ENCODE measurements around the gene BTNL8.
"Not testable (repeated sequence)": the region's sequence is repeated elsewhere in the genome, so short reads cannot be mapped to it uniquely, and the experiment has no call there.

The BTNL8 gene

DNA sequence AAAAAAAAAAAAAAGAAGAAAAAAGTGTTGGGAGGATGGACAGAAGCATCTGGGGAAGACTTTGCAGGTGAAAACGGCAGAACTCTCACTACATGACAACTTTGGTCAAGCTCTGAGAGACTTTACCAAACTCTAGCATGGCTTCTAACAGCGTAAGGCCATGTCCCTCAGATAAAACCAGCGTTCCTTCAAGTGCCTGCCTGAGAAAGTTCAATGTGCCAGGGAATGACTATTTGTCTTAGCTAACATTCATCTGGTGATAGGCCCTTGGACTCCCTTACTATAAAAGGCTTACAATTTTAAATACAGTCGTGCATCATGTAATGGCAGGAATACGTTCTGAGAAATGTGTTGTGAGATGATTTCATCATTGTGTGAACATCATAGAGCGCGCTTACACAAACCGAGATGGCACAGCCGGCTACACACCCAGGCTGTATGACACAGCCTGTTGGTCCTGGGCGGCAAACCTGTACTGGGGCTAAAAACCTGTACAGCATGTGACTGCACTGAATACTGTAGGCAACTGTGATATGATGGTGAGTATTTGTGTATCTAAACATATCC is 23.0 kb upstream of the BTNL8 start:
- no peak for DNase-seq

DNA sequence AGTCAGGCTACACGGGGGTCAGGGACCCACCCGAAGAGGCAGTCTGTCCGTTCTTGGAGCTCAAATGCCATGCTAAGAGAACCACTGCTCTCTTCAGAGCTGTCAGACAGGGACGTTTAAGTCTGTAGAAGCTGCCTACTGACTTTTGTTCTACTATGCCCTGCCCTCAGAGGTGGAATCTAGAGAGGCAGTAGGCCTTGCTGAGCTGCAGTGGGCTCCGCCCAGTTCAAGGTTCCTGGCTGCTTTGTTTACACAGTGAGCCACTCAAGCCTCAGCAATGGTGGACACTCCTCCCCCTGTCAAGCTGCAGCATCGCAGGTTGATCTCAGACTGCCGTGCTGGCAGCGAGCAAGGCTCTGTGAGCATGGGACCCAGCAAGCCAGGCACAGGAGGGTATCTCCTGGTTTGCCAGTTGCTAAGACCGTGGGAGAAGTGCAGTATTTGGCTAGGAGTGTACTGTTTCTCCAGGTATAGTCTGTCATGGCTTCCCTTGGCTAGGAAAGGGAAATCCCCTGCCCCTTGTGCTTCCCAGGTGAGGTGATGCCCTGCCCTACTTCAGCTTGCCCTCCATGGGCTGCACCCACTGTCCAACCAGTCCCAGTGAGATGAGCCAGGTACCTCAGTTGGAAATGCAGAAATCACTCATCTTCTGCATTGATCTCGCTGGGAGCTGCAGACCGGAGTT is 13.0 kb upstream of the BTNL8 start:
- not testable (repeated sequence) for DNase-seq

DNA sequence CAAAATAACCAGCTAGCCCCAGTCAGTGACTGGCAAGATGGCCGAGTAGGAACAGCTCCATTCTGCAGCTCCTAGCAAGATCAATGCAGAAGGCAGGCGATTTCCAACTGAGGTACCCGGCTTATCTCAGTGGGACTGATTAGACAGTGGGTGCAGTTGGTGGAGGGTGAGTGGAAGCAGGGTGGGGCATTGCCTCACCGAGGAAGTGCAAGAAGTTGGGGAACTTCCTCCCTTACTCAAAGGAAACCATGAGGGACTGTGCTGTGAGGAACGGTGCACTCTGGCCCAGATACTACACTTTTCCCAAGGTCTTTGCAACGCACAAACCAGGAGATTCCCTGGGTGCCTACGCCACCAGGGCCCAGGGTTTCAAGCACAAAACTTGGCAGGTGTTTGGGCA is 9.6 kb upstream of the BTNL8 start:
- DNase-seq, result no peak

DNA sequence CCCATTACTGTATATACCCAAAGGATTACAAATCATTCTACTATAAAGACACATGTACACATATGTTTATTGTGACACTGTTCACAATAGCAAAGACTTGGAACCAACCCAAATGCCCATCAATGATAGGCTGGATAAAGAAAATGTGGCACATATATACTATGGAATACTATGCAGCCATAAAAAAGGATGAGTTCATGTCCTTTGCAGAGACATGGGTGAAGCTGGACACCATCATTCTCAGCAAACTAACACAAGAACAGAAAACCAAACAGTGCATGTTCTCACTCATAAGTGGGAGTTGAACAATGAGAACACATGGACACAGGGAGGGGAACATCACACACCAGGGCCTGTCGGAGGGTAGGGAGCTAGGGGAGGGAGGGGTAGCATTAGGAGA is 3.6 kb upstream of the BTNL8 start:
- DNase-seq, result not testable (repeated sequence)

DNA sequence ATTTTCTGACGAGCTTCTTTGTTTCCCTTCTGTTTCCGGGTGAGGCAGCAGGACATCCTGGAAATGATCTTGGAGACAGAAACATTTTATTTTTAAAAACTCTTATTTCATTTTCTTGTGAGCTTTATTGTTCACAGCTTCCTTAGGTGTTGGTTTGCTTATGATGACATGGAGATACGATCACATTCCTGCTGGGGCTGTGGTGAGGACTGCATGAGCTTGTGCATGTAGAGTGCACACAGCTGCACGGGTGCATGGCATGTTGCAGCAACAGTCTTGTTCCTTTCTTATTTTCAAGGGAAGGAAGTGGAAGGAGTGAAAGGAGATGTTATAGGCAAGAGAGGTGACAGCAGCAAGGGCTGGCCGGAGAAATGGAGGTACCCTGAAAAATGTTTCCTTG is 1.2 kb downstream of the BTNL8 start:
- DNase-seq, result no peak

DNA sequence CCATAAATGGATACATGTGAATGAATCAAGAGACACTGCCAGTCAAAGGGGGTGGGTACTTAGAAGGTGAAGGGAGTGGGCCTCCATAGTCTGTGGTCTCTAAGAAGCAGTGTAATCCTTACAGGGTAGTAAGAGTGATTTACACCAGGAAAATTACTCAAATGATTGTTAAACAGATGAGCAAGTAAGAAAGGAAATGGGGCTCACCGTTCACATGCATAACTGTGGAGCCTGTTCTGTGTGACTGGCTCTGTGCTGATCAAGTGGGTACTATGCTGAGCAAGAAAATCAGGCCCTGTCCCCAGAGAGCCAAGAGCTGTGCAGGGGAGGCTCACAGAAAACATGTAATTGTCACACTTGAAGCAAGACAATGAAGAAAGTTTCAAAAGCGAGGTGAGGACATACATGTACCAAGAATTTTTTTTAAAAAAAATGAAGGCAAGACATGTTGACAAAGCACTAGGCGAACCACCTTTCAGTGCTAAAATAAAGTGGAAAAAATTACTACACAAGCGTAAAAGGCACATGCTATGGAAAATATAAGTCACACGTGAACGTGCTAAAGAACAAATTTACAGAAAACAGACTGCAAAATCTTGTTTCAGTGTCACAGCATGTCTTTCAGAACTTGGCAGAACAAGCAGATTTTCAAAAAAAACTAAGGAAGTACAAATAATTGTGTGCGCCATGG is 2.5 kb downstream of the BTNL8 start:
- DNase-seq, result no peak

DNA sequence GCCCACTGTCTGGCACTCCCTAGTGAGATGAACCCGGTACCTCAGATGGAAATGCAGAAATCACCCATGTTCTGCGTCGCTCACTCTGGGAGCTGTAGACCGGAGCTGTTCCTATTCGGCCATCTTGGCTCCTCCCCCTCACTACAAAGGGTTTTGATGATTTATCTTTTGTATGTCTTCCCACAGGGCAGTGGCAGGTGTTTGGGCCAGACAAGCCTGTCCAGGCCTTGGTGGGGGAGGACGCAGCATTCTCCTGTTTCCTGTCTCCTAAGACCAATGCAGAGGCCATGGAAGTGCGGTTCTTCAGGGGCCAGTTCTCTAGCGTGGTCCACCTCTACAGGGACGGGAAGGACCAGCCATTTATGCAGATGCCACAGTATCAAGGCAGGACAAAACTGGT is 9.4 kb downstream of the BTNL8 start:
- DNase-seq, result no peak

DNA sequence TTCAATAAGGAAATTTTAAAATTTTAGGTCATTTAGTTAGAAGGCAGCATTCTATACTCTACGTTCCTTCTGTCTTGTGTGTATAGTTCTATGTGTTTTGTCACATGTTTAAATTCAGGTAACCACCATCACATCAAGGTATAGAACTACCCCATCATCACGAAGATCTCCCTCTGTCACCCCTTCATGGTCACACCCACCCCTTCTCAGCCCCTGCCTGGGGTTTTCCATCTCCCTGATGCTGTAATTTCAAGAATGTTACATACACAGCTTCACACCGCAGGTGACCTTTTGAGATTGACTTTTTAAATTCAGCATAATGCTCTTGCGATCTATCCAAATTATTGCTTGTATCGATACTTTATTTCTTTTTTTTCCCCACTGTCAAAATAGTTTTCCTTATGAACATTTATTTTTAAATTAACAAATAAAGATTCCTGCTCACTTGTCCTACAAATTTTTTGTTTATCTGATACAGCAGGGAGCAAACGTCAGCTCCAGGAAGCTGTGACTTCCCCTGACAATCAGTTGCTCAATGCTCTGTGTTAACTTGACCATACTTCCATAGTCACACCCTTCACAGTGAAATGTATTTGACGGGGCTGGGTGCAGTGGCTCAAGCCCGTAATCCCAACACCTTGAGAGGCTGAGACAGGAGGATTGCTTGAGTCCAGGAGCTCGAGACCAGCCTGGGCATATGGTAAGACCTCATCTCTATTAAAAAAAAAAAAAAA is 10.2 kb downstream of the BTNL8 start:
- DNase-seq, result no peak

DNA sequence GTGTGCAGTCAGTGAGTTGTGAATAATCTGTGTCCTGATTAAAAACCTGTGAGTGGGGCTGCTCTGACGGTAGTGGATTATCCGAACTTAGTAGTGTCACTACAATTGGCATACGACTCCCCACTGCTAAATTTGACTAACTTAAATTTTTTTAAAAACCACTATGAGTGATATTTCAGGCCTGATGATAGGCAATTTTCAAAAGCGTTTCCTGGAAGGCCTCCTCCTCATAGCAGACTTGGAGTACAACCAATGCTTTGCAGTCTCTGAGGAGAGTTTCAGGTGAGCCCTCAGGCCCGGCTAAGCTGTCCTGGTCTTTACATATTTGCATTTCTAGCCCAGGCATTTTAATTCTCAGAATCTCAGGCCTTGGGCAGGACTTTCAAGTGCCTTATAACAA is 10.8 kb downstream of the BTNL8 start:
- no peak for DNase-seq

DNA sequence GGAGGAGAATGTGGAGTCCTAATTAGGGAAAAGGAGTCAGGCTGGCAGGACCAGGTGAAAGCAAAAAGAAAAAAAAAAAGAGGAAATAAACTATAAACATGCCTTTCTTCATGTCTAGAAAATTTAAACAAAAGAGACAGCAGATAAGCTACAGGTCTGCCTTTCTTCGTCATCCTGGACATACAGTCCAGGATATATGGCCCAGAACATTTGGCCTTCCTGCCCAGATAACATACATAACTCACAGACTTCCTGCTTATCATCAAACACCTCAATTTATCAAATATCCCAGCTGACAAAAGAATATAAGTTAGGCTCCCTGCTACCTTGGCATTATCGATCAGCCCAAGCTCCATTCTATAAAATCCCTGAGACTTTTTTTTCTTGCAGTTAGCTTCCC is 11.2 kb downstream of the BTNL8 start:
- DNase-seq, result no peak

DNA sequence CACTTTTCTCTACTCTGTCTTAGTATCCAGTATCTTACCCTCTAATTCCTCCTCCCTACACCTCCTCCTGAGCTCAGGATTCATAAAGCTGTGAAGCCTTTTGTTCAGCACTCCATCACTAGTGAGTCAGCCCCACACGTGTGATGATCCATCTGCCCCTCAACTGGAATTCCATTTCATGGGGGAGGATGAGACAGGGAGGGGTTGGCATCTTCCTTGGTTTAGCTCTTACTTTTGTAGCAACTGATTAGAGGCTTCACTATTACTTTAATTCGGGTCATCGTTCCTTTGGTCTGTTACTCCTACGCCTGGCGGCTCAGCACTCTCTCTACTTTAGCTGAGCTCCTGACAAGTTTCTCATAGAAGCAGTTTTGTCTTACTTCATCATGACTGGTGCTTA is 11.8 kb downstream of the BTNL8 start:
- no peak for DNase-seq

DNA sequence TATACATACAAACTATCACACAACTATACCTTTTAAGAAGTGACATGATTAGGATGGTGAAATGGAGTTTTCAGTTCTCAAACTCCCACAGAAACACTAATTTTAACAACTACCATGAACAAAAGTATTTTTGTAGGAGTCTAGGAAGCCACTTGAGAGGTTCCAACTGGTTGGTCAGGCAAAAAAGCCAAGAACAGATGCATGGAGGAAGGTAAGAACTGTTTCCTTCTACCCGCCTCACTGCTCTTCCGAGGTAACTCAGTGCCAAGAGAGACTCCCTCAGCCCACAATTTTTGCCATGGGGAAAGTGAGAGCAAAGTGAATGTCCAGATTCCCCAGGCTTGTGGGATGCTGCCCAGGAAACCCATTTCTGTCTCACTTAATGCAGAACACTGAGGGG is 15.7 kb downstream of the BTNL8 start:
- no peak for DNase-seq

DNA sequence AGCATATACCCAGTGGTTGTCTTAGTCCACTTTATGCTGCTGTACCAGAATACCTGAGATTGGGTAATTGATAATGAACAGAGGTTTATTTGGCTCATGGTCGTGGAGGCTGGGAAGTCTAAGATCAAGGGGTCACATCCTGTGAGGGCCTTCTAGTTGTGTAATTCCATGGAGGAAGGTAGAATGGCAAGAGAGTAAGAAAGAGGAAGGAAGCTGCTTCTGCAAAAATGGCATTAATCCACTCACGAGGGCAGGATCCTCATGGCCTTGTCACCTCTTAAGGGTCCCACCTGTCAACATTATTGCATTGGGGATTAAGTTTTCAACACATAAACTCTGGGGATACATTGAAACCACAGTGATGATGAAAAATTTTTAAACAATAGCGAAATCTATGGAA is 17.0 kb downstream of the BTNL8 start:
- DNase-seq, result no peak

DNA sequence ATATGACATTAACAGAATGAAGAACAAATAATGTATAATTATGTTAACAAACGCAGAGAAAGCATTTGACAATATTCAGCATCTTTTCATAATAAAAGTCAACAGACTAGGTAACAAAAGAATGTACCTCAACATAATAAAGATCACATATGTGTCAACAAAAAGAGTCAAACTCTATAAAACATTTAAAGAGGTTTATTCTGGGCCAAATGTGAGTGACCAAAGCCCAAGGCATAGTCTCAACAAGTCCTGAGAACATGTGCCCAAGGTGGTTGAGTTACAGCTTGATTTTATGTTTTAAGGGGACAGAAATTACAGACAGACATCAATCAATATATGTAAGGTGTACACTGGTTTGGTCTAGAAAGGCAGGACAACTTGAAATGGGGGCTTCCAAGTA is 19.4 kb downstream of the BTNL8 start:
- DNase-seq, result no peak

DNA sequence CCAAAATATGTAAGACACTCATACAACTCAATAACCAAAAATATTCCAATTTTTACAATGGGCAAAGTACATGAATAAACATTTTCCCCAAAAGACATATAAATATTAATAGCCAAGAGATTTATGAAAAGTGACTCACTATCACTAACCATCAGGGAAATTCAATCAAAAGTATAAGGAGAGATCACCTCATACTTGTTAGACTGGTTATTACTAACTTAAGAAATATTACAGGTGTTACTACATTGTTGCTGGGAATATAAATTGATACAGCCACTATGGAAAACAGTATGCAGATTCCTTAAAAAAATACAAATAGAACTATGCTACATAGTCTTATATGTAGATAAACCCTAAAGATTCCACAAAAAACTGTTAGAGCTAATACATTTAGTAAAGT is 21.8 kb downstream of the BTNL8 start:
- no peak for DNase-seq

DNA sequence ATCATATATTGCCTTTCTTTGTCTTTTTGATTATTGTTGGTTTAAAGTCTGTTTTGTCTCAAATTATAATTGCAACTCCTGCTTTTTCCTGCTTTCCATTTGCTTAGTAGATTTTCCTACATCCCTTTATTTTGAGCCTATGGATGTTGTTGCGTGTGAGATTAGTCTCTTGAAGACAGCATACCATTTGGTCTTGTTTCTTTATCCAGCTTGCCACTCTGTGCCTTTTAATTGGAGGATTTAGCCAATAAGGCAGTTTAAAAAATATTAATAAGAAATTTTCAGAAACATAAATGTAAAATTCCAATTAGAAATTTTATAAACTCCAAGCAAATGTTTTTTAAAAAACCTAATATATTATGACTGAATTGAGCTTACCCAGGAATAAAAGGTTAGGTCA is 24.0 kb downstream of the BTNL8 start:
- DNase-seq, result no peak

DNA sequence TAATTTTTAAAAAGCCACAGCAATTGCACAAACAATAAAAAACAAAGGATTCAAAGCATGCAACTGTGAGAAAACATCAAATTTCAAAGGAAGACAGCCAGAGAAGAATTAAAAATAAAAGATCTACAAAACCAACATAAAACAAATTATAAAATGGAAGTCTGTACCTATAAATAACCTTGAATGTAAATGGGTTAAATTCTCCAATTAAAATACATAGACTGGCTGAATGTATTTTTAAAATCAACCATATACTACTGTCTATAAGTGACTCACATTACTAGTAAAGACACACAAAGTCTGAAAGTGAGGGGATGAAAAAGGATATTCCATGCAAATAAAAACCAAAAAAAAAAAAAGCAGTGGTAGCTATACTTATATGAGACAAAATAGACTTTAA is 33.7 kb downstream of the BTNL8 start:
- no peak for DNase-seq

DNA sequence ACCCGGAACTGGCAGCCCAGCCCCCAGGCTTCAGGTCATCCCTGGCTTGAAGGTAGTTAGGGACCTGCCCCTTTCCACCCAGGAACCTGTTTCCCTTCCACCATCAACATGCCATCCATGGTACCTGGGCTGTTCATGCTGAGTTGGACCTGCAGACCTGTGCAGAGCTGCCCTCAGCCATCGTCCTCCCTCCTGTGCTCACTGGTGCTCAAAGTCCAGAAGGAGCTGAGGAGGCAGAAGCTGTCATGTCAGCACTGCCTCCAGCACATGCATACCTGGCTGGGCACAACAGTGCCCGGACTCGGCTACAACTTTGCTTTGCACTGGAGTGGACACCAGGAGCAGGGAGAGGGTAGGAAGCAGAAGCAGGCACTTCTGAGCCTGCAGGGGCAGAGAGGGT is 36.2 kb downstream of the BTNL8 start:
- DNase-seq, result no peak

DNA sequence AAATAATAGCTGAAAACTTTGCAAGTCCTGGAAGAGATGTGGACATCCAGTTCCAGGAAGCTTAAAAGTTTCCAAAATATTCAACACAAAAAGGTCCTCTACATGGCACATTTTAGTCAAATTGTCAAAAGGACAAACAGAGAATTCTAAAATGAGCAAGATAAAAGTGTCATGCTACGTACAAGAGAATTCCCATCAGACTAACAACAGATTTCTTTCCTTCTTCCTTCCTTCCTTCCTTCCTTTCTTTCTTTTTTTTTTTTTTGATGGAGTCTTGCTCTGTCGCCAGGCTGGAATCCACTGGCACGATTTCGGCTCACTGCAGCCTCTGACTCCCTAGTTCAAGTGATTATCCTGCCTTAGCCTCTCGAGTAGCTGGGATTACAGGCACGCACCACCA is 39.3 kb downstream of the BTNL8 start:
- DNase-seq, result no peak

DNA sequence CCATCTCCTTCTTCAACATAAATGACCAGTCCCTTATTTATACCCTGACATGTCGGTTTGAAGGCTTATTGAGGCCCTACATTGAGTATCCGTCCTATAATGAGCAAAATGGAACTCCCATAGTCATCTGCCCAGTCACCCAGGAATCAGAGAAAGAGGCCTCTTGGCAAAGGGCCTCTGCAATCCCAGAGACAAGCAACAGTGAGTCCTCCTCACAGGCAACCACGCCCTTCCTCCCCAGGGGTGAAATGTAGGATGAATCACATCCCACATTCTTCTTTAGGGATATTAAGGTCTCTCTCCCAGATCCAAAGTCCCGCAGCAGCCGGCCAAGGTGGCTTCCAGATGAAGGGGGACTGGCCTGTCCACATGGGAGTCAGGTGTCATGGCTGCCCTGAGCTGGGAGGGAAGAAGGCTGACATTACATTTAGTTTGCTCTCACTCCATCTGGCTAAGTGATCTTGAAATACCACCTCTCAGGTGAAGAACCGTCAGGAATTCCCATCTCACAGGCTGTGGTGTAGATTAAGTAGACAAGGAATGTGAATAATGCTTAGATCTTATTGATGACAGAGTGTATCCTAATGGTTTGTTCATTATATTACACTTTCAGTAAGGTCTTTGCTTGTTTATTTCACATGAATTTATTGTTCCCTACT is 51.5 kb downstream of the BTNL8 start:
- no peak for DNase-seq

DNA sequence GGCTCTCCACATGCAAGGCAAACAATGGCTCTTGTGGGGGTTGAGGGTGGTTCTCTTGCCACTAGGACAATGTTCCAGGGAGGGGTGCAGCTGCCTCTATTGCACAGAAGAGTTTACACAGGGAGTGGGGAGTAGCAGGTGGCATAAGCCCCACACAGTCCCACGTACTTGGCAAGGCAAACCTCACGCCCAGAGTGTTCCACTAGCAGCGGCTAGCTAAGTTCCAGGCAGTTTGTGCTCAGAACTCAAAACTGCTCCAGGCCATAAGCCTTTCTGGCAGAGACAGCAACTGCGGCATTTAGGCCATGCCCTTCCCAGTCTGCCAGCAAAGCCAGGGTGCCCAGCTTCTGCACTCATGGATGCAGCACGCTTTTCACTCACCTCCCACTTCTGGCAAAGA is 60.7 kb downstream of the BTNL8 start:
- no peak for DNase-seq

DNA sequence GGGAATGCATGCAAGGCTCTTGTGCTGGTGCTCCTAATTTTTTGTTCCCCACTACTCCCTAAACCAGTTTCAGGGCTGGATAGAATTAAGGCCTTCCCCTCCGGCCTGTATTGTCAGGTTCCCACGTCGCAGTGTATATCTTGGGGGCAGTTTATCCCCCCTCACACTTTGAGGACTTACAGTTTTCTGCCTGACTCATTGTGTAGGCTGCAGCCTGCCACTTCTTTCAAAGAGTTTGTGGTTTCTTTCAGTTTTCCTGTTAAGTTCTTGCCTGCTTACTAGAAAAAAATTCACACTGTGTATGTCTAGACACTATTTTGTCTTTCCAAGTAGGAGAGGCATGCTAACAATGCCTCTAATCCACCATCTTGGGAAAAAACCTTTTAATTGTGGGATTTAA is 61.2 kb downstream of the BTNL8 start:
- DNase-seq, result no peak

DNA sequence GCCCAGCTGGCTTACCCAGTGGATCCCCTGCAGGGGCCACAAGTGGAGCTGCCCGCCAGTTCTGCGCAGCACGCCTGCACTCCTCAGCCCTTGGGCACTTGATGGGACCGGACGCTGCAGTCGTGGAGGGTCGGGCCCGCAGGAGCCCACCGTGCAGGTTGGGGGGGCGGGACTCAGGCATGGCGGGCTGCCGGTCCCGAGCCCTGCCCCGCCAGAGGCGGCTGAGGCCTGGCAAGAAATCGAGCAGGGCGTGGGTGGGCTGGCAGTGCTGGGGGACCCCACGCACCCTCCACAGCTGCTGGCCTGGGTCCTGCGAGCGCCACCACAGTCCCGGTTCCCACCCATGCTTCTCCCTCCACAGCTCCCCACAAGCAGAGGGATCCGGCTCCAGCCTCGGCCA is 70.4 kb downstream of the BTNL8 start:
- no peak for DNase-seq

DNA sequence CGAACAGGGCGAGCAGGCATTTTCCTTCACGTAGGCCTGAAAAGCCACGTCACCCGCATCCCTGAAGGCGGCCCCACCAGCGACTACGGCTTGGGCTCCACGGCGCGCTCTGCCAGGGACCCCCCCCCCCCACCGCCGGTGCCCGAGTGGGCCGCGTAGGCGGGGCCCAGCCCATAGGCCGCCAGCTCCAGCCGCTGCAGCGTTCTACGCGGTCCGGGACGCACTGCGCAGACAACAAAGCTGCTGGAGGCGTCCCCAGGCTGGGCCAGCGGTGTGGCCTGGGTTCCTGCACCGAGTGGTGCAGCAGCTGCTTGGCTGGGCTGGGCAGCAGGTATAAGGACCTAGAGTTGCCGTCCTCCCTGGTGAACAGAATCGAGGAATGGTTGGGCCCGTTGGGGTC is 71.4 kb downstream of the BTNL8 start:
- DNase-seq, result no peak
